ENCODE results near the gene DYNLL2.
"Not testable (repeated sequence)": the region's sequence is repeated elsewhere in the genome, so short reads cannot be mapped to it uniquely, and the experiment has no call there.

Gene DYNLL2

DNA sequence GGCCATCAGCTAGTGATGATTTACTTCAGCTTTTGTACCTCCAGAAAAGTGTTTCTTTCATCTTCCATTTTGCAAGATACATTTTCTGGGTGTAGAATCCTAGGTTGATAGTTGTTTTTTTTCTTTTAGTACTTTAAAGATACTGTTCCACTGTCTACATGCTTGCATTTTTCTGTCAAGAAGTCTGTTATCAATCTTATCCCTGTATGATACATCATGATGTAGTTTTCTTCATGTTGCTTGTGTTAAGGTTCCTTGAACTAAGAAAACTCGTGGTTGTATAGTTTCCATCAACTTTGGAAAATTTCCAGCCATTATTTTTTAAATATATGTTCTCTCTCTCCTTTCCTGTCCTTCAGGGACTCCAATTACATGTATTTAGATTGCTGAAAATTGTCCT is 24.1 kb downstream of the DYNLL2 start:
- DNase-seq: no peak

GRCh38 chr17:58109197-58109596 is 26.0 kb downstream of the DYNLL2 start:
- DNase-seq: no peak

DNA sequence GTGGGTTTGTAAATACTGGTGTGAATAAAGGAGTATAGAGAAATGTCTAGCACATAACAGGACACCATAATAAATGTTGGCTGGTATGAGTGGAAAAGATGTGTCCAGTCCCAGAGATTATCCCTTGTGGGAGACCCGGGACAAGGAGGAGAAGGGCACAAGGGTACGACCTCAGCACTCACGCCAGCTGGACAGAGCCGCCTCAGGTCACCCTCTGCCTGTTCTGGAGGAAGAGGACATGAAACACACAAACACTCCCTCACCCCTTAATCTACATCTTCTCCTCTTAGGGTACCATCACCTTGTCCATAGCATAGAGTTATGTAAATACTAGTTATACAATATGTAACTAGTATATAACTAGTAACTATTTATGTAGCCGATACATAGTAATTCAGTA is 26.8 kb downstream of the DYNLL2 start:
- no peak for DNase-seq

DNA sequence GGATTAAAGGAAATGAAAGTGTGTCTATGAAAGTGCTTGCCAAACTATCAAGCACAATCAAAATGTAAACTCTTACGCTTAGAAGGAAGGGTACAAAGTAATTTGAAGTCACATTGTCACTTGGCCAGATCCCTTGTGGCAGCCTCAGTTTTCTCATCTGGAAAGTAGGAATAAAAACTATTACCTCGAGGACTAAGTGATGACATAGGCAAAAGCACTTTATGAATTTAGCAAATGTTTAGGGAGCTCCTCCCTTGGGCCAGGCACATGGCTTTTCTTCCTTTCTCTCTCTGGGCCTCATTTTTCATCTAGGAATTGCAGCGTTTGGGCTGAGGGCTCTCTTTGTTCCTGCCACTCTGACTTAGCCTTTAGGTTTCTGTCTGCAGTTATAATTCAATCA is 28.5 kb downstream of the DYNLL2 start:
- no peak for DNase-seq

DNA sequence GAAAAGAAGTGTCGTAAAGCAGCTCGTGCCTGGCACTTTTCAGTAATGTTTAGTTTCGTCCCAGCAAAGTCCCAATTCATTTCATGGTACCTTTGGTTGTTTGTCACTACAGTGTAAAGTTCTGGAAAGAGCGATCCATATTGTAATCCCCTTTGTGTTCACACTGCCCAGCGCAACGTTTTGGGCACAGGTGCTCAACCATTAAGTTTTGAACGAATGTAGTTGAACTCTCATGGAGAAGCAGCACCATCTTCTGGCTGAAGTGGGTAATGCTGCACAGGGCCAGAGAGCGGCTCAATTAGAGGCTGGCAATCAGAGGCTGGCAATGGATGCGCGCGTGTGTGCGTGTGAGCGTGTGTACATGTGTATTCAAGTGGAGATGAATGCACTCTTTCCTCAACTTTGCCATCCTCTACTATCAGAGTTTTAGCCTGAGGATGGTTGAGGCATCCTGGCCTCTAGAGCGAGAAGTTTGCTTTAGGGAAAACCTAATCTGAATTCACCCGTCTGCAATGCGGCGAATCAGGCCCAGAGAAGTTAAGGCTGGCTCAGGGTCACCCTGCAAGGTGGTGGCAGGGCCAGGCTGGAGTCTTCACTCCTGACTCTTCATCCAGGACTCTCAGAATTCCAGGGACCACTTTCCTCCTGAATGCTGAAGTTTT is 29.9 kb downstream of the DYNLL2 start:
- DNase-seq: peak; percentile 55

GRCh38 chr17:58113947-58114346 is 30.7 kb downstream of the DYNLL2 start:
- no peak for DNase-seq

DNA sequence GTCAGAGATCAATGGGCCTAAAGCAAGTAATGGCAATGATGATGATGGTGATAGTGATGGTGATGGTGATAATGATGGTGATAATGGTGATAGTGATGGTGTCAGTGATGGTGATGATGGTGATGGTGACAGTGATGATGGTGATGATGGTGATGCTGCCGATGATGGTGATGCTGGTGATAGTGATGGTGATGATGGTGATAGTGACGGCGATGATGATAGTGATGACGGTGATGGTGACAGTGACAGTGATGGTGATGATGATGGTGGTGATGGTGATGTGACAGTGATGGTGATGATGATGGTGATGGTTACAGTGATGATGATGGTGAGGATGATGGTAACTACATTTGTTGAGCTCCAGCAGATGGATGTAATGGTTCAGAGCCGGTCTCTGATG is 34.2 kb downstream of the DYNLL2 start:
- no peak for DNase-seq

DNA sequence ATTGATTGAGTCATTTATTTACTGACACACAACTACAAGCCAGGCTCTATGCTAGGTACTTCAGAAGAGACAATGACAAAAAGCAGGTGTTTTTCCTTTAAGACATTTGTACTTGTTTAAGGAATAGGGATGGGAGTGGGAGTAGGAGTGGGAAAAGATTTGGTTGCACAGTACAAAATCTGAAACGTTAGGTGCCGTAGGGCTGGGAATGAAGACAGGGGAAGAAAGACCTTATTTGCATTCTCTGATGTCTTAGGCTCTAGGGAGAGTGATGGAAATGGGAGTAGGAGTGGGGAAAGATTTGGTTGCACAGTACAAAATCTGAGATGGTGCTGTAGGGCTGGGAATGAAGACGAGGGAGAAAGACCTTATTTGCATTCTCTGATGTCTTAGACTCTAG is 36.3 kb downstream of the DYNLL2 start:
- DNase-seq: no peak

DNA sequence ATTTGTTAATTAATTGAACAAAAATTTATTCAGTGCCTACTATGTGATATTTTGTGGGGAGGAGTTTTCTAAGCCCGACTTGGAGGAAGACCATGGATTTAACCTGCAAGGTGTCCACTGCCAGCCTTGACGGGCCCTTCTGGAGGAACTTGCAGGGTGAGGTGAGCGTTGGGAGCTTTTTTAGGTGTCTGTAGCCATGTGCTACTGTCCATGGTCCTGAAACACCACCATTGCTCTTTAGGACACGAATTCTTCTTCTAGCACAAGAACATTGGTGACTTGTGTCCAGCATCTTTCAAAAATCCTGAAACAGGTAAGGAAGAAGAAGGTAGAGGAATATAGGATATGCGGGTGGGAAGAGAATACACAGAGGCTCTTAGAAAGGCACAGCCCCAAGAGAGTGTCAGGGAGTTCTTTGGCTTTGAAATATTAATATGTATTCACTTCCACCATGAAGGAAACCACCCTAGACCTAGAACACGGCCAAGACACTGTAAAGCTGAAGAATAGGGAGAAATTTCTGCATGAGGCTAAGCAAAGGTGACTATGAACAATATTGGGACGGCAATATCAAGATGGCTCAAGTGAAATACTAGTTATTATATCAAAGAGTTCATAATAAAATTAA is 37.1 kb downstream of the DYNLL2 start:
- no peak for DNase-seq

DNA sequence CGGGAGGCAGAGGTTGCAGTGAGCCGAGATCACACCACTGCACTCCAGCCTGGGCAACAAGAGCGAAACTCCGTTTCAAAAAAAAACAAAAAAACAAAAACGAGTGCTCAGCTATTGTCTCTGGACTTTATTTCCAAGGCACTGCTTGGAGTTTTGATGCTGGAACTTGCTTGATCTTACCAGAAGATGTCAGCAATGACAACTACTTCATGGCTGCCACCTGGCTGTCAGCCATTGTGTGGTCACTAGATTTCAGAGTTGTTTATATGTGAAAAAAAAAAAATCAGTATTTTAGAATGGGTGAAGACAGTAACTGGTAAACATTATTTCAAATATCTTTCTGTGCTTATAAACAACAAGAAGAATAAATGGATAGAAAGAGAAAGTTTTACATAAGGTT is 38.7 kb downstream of the DYNLL2 start:
- DNase-seq: no peak

GRCh38 chr17:58127846-58128245 is 44.6 kb downstream of the DYNLL2 start:
- no peak for DNase-seq

- not testable (repeated sequence) for DNase-seq
Measured at GRCh38 chr17:58132697-58133096, 49.5 kb downstream of the DYNLL2 start.

DNA sequence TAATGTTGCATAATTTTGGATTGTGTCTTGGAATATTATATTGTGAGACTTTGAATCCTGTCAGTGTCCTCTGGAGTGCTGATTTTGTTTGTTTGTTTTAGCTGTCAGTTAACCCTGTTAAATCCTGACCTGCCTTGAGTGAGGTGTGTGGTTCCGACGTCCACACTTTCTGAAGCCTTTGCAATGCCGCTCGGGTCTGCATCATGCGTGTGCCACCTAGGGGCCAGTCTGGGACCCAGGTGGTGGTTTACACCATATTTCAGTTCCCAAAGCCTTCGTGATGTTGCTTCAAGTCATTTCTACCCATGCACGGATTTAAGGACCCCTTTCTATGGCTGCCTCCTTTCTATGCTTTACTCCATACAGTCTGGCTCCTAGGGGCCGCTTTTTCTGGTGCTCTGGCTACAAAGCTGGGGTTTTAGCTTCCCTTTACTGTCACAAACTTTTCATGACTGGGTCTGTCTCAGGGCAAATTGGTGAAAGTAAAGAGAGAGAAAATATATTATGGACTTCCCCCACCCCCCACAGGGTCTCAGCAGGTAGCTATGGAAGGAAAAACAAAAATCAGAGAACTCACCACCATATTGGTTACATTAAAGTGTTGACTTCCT is 53.6 kb downstream of the DYNLL2 start:
- DNase-seq: peak; percentile 14

GRCh38 chr17:58141505-58141904 is 58.3 kb downstream of the DYNLL2 start:
- DNase-seq: no peak

- DNase-seq: not testable (repeated sequence)
Measured at GRCh38 chr17:58143335-58143734, 60.1 kb downstream of the DYNLL2 start.

GRCh38 chr17:58144801-58145200 is 61.6 kb downstream of the DYNLL2 start:
- no peak for DNase-seq
